Stimulated activated CD4-positive, alpha-beta T cell treated with anti-CD3 and anti-CD28 coated beads, Interleukin-1b, Interleukin-23, amount 100 ng/mL, for 1 hour (primary cell): ENCODE data around the gene PHKA2.

ENCODE experiments used
- DNase-seq, 2 donors: peaks; one replicate each; pipeline ENCODE4 v3.0.0-alpha.2; 2020; ENCODE audit warnings: low read depth in 2 of 2

The PHKA2 gene

DNA sequence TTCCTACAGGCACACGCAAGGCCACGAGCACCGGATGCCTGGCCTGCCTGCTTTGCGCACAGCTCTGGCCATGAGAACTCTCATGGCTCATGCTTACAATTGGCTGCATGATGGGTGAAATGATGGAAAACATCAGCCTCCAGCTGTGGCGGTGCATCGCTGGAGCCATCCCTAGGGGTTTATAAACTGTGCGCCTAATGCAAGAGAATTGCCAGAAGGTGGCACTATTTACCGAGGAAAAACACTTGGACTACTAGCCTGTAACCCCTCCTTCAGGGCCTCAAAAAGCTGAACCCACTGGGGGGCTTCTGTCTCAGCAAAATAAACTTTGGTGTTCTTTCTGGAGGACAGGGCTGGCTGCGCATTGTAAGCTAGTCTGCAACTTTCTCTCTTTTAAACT is 51.9 kb downstream of the PHKA2 start:
- DNase-seq, result no peak

DNA sequence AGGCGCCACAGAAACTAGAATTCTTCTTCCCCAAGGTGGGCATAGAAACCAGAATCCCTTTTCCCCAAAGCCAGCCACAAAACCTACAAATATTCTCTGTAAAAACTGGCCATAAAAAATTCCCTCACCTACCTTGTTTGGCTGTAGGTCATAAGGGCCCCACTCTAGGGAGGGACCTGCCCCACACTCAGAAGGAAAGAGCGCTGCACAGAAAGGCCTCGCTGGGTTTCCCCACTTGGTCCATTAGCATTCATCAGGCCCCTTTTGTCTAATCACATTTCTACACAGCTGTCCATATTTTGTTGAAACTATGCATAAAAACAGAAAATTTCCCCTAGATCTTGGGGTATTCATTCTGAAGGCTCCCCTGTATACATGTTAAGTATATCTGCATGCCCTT is 54.1 kb downstream of the PHKA2 start:
- DNase-seq, result no peak

DNA sequence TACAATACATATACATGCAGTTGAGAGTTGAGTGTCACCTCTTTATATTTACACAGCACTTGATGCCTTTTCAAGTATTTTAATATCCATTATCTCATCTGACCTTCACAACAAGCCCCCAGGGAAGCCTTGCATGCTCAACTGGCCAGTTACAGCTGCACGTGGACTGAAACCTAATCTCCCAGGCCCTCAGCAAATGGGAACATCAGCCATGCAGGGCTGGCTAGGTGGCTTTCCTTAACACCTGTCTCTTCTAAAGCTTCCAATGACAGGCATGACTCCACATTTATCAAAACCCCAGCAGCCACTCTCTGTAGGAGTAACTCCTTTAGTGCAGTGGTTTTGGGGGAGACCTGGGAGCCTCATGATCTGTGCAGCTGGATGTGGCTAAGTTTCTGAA is 56.4 kb downstream of the PHKA2 start:
- DNase-seq, result no peak

DNA sequence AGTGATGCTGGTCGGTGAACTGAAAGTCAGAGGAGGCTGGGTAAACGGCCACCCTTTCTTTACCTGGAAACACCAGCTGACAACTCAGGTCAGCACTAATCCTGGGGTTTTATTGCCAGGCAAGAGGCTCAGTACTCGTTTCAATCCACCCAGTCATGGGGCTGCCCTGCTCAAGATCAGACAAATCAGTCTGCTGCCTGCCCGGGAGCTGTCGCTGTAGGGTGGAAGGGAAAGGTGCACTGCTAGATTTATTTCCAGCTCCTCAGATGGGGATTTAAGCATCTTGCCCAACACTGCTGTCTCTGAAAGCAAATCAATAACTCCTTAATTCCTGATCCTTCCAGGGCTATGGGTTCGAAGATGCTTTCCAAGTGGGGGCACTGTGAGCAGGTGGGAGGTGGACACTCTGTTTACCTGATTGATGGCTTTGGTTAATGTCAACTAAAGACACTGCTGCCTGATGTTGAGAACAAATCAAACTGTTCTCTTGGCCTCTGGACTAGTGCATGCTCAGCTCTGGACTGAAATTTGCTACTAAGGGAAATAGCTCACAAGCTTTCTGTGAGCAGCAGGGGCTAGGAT is 59.3 kb downstream of the PHKA2 start:
- DNase-seq, result no peak

DNA sequence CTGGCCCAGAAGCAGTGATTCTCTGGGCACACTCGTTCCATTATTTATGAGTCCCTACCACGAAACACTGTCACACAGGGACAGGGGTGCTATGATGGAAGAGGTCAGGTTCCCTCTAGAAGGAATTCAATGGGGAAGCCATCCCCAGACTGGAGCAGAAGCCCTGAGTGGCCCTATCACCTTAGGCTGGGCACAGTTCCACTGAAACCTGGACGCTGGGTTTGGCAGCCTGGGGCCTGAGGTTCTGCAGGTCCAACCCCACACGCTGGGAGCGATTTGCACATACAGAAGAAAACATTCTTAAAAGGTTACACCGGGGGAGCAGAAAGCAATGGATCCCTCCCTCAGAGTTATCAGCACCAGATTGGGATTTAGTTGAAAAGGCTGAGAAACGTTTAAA is 63.3 kb downstream of the PHKA2 start:
- DNase-seq, result no peak

DNA sequence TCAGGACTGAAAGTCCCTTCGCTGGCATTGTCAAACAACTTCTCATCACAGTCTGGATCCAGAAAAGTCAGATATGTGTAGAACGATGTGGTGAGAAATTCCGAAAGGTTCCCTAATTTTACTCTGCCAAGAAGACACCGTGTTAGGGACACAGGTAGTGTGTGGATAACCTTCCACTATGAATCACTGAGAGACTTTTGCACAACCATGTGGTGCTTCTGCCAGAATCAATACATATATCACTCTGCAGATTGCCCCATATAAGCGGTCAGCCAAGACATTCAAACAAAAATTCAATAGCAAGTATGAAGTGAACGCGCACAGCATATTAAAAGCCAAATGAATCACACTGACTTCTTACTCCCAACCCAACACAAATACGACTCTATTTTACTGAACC is 63.8 kb downstream of the PHKA2 start:
- DNase-seq, result no peak

DNA sequence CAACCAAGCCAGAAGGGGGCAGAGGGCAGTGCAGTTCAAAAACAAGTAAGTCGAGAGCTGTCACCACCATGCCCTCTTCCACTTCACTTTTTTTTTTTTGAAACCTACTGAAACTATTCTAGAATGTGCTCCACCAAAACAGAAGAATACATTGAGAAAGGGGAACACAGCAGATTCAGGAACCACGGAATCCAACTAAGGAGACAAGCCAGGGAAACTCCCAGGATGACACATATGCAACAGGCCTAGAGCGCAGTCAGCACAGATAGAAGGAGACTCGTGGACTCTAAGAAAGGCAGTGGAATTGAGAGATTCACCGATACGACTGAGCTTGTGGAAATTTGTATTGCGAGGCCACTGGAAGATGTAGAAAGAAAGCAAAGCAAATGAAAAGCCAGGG is 66.1 kb downstream of the PHKA2 start:
- no peak for DNase-seq

DNA sequence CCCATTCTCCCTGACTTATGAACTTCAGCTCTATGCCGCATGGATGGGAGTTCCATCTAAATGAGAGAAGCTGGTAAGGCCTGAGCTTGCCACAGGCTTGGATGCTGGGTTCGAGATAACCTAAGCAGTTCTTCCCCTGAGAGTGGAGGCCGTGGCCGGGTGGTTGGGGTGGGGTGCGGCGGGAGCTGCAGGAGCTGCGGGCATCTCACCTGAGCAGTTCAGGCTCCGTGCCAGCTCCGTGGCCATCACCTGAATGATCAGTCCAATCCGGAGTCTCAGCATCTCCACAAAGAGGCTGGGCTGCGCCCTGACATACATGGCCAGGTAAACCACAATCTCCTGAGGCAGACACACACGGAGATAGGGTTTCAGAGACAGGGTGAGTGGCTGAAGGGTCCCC is 77.6 kb downstream of the PHKA2 start:
- DNase-seq, result no peak

DNA sequence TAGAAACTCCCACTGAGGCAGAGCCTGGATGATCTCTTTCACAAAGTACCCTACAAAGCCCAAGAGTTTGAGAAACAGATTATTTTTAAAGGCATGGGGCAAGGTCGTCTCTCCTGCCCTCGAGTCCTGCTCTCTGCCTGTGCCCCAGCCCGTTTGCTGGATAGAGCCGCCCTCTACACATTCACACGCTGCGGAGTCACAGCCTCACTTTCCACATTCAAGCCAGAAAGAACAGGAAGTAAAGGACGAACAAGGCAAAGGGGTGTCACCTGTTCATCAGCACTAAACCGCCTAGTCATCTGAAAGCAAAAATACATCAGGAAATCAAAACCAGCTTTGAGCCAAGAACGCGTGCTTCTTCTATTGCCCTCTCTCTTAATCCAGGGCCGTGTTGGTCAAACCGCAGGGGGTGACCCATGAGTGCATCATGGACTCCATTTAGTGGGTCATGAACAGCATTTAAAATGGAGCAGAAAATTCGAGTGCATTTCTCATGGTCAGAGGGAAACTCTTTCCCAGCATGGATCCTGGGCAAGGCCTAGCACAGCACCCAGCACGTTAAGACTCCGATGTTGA is 83.4 kb downstream of the PHKA2 start:
- DNase-seq, result no peak

DNA sequence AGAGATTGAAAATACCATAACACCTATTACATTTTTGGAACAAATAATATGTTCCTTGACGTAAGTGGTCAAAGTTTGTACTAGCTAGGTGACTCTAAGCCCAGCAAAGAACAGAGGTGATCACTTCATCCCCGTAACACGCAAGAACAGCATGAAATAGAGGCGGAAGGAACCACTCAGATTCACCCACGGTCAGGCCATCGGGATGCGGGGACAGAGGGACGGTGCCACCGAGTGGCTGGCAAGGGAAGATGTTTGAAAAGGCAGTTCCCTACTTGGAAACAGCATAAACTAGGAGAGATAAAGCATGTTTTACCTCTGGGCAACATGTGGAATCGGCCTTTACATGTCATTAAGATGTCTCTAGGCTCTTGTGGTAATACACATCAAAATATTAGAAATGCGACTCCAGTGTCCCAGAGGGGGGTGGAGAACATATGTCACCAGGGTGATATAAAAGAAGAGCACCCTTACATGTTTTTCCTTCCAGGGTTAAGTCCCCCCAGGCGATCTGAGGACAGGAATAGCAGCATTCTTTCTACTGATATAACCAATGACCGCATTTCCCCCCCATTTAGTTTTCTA is 84.0 kb downstream of the PHKA2 start:
- no peak for DNase-seq

DNA sequence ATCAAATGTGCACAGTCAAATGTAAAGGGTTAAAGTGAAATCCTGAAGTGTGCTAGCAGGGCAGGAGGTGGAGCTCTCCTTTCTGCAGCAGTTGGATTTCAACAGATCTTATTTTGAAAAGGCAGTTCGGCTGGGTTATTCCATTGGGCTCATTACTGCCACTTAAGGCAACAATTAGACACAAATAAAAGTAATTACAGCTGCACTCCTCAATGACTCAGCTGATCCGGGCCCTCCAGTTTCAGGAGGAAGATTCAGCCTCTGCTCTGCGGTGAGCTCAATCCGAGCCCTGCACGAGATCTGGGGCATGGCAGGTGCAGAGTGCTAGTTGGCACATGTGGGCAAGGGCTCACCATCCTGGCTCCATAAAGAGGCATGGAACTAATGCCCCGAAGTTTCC is 85.4 kb downstream of the PHKA2 start:
- no peak for DNase-seq

DNA sequence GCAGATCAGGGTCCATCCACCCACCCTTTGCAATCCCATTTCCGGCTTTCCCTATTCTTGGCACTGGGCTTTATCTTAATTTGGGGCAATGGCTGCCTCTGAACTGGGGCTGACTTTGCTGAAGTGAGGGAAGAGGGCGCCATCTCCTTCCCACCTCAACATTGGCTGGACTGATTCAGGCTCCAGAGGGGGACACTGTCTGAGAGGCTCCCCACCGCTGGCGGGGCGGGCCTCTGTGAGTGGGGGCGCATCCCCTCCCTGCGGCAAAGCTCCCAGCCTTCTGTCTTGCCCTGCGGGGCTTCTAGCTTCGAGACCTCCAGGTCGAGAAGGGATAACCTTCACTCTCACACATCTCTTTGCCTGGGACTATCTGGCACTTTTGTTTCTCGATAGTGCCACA is 85.8 kb downstream of the PHKA2 start:
- DNase-seq, result no peak

DNA sequence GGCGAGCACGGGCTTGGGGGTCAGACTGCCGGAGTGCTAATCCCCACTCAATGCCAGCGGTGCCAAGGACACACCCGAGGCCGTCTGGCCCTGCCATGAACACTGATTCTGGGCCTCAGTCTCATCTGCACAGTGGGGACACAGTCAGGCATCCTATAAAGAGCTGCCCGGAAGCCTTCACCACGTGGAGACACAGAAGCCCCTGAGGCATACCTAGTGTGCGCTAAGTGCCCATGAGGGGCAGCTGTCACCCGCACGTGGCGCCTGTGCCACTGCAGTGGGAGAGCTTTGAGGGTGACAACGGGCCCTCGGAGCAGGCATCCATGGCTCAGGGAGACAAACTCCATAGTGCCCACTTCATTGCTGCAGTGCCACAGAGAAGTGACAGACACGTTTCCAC is 86.3 kb downstream of the PHKA2 start:
- no peak for DNase-seq

DNA sequence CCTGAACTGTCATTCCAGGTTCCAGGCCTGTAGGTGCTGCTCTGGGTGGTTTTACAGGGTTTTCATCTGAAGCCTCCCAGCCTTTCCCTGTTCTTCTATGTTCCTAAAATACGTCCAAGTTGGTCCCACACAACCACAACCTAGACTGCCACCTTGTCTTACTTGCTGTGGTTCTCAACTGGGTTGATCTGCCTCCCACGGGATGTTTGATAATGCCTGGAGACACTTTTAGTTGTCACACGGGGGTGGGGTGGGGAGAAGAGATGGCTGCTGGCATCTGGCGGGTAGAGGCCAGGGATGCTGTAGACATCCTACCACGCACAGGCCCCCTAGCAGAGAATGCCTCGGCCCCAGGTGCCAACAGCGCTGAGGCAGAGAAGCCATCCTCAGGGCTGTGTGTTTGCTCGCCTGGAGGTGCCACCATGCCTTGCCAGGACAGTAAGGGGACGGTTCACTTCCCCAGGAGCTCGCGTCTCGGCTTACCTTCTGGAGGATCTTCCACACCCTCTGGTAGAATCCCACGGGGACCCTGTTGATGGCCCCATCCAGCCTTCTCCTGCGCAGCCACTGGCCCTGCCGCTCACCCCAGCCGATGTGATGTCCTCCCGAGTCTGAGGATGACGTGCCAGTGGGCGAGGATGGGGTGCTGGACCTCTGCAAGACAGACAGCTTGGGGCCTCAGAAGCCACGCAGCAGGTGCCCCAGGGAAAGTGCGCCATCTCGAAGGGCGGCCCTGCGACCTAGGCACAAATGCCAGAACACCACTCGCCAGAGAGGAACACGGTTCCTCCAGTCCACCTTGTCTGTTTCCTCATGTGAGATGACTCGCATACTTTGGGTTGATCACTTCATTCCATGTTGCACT is 87.0 kb downstream of the PHKA2 start:
- no peak for DNase-seq

DNA sequence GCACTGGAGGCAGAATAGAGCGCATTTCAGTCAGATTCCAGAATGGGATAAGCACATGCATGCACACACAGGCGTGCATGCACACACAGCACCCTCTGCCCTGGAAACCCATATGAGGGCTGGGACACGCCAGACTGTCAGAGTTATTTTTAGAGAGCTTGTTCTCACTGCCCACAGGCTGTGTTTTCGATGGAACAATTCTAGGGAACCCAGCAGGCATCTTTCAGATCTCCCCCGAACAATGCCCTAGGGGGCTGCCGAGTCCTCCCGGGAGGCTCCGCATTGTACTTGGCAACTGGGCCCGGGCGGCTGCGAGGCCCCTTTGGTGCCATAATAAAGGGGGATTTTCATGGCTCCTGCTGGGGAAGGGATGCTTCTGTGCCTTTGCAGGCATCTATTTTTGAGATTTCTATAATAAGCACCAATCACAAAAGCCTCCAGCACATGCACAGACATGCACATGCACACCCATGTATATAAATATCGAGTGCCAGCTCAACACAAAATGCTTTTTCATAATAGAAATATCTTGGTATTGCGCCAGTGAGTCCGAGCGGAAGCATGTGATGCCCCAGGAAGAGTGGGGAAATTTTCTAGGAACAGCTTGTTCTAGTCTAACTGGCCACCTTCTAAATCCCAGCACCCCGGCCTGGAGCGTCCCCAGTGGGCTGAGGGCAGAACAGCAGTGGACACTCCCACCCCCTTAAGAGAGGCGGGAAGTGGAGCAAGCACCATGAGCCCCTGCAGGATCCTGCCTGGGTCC is 88.5 kb downstream of the PHKA2 start:
- DNase-seq, result no peak

DNA sequence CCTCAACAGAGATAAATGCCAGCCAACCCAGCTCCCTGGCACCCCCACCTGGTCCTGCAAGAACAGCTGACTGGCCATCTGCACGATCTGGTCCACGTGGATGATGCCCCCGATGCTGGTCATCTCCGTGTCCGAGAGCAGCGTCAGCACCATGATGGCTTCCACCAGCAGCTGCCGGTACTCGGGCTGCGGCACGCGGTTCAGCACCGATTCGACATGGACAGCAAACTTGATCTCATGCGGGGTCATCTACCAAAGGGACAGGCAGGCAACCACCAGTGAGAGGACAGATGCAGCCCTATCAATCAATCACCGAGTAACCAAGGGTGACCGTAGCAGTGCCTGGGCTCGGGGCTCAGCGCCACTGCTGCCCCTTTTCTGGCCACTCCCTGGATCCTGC is 89.8 kb downstream of the PHKA2 start:
- no peak for DNase-seq

DNA sequence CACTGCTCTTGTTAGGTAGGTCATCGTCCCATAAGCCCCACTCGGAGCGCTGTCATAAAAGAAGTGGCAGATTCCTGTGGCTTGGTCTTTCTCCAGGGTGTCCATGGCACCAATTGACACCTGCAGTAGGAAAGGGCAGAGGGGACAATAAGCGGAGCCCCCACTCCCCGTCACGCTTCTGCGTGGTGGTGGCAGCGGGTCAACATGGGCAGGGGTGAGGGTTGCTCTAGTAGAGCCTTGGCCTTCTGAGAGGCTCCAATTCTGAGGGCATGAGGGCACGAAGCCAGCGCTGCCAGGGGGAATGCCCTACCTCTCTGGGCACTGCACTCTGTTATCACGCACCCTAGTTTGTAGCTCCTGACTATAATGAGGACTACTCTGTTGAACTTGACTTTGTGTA is 90.4 kb downstream of the PHKA2 start:
- no peak for DNase-seq

DNA sequence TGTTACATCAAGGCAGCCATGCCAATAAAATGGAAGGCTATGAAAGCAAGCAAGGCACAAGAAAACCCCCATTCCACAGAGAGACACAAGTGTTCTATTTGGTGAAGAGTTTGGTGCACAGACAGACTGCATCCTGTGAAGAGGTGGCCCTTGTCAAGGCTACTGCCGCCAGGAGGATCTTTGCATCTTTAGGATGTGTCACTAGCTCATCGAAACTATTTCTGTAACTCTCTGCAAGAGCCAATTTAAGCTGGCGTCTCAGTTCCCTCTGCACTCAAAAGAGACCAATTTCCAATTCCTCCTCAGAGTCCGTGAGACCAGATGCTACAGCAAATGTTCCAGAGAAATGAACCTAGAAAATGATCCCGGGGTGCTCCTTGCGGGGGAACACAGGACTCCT is 91.0 kb downstream of the PHKA2 start:
- no peak for DNase-seq

DNA sequence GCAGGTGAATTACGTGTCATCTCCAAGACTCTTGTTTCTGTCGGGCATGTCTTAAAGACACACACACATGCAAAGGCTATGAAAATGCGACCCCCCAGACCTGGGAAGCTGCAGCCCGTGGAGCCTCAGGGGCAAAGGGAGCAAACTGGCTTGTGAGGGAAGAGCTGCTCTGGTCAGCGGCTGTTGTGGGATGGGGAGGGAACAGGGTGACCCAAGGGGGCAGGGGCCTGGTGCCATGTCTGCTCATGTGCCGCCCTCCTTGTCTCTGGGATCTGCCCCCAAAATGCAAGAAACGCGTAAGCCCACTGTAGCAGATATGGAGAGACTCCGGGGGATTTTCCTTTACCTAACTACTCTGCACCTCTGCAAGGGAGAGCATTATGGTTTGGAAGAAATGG is 92.4 kb downstream of the PHKA2 start:
- DNase-seq, result no peak

DNA sequence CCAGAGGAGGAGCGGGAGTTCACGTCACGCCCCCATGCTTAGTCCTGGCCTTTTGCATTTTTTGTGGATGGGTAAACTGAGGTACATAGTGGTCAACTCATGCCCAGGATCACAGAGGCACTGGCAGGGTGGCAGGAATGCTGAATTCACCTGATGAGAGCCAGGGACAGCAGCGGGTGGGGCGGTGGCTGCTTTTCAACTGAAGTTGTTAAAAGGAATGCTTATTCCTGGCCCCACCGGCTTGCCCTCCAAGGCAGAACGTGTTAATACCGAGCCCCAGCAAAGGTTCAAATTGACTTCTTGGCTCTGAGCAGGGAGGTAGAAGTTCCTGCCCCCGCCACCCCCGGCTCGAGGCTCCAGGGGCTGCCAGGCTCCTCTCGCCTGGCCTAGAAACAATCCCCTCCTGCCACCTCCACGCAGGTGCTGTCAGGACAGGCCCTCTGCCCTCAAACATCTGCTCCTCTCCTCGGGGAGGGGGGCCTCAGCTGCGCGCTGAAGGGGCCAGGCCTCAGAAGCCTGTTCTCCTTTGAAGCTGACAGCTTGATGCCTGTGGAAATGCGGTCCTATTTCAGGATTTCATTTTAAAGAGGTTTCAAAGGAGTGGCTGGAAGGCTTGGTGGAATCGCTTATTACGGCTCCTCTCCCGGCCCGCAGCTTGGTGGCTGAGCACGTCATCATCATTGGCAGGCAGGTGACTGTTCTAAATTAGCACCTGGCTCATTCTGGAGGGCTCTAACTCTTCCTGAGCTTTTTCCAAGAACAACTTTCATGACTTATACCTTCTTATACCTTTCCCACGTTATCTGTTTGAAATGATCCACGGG is 93.0 kb downstream of the PHKA2 start:
- DNase-seq, result no peak

DNA sequence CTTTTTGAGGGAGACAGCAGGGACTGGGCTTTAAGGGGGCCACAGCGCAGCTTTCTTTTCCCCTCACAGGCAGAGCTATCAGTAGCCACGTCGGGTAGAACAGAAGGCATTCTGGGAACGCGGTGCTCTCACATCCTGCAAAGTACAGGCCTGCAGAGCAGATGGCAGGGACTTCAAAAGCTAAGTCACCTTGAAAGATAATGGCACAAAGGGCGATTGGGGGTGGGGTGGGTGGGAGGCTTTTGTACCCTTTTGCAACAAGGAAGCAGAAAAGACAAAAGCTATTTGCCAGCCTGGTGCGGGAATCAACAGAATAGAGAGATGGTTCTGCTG is 93.9 kb downstream of the PHKA2 start:
- DNase-seq, result no peak
